ENCODE results near the gene ILDR1.

DNA sequence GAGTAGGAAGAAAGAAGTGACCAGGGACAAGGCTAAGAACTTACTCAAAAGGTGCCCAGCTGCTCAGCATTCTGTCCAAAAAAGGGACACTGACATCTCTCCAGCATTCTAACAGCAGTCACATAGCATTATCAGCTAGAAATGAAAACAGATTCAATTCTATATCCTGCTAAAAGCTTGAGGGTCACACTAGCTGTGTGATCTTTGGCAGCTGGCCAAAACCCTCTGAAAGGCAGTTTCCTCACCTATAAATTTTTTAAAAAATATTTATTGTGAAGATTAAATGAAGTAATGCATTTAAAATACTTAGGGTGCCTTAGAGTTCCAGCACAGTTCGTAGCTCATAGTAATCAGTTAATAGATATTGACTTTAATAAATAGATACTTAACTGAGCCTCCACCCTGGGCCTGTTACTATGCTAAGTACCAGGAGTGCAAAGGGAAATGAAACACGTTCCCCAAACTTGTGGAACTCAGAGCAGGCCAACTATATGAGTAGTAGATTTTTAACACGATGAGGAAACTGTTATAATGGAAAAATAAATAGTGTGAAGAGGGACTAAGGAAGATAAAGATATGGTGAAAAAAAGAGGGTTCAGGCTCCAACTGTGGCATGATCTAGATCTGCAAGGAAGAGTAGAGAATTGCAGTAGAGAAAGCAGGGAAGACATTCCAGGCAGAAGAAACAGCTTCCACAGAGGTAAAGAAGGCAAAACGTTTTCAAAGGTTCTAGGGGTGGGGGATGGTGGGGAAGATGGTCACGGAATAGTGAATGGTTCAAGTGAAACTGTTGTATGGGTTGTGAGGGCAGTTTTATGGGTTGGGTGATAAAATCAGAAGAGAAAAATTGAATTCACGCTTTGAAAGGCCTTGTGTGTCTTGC, 44.5 kb upstream of the ILDR1 start:
- TF ChIP-seq GATA3 (IDR thresholded peaks at IDR 0.05; ENCODE audit: low read depth, low read length) (no peak), GATA2 (IDR thresholded peaks at IDR 0.05; ENCODE audit: low read depth, low read length) (no peak)

Data from SH-SY5Y (cell line).